DMS53 treated with DMSO at 0.1 percent for 48 hours (cell line): ENCODE results near the gene ARPC4.

ENCODE experiments used
- DNase-seq: peaks from one replicate; lab custom pipeline; 2025; ENCODE audit not compliant: unreplicated experiment; lab: John Stamatoyannopoulos, UW

Gene ARPC4

GRCh38 chr3:9791127-9791526 is 1.8 kb upstream of the ARPC4 start:
- DNase-seq: no peak

- no peak for DNase-seq
Measured at GRCh38 chr3:9791790-9792404, 985 bp upstream of the ARPC4 start.

- DNase-seq: no peak
Measured at GRCh38 chr3:9793161-9793781, 389 bp downstream of the ARPC4 start.

- no peak for DNase-seq
Measured at GRCh38 chr3:9794400-9794799, 1.5 kb downstream of the ARPC4 start.

GRCh38 chr3:9795207-9795606 is 2.3 kb downstream of the ARPC4 start:
- DNase-seq: no peak

- no peak for DNase-seq
Measured at GRCh38 chr3:9797196-9797945, 4.5 kb downstream of the ARPC4 start.

- no peak for DNase-seq
Measured at GRCh38 chr3:9800529-9800928, 7.6 kb downstream of the ARPC4 start.

GRCh38 chr3:9803494-9803893 is 10.6 kb downstream of the ARPC4 start:
- DNase-seq: no peak

- DNase-seq: no peak
Measured at GRCh38 chr3:9804996-9805395, 12.1 kb downstream of the ARPC4 start.

- no peak for DNase-seq
Measured at GRCh38 chr3:9806137-9806536, 13.3 kb downstream of the ARPC4 start.

GRCh38 chr3:9806688-9807589 is 14.1 kb downstream of the ARPC4 start:
- no peak for DNase-seq

GRCh38 chr3:9807981-9808344 is 15.1 kb downstream of the ARPC4 start:
- DNase-seq: no peak

- DNase-seq: peak; percentile 7
Measured at GRCh38 chr3:9808345-9809037, 15.6 kb downstream of the ARPC4 start.

GRCh38 chr3:9809239-9809614 is 16.3 kb downstream of the ARPC4 start:
- no peak for DNase-seq

- peak; percentile 4 for DNase-seq
Measured at GRCh38 chr3:9809615-9810432, 16.9 kb downstream of the ARPC4 start, which contains the start of gene TTLL3. TSS of gene TTLL3 (plus strand) at chr3:9810262. CDS start at chr3:9810662, 400 bp downstream.

- no peak for DNase-seq
Measured at GRCh38 chr3:9810433-9810770, 17.5 kb downstream of the ARPC4 start.

GRCh38 chr3:9810846-9811245 is 18.0 kb downstream of the ARPC4 start:
- DNase-seq: no peak

GRCh38 chr3:9812870-9813483 is 20.1 kb downstream of the ARPC4 start:
- DNase-seq: no peak

GRCh38 chr3:9815986-9816385 is 23.1 kb downstream of the ARPC4 start:
- no peak for DNase-seq

GRCh38 chr3:9817436-9817835 is 24.6 kb downstream of the ARPC4 start:
- no peak for DNase-seq
